Esophagus squamous epithelium (tissue), 5 donors: ENCODE measurements around the gene EPHX1. TPM values are rescaled to one million over a fixed set of nuclear protein-coding genes. Genes with fewer than 3 reads are reported as not detected.
"Not testable (repeated sequence)": the region's sequence is repeated elsewhere in the genome, so short reads cannot be mapped to it uniquely, and the experiment has no call there.

Experiments used
- DNase-seq: peaks from one replicate; lab custom pipeline; 2025; lab: John Stamatoyannopoulos, UW
- H3K27ac ChIP-seq, 4 donors: fragments of 200-600 bp; sonication (generic); one replicate each; pipeline ENCODE4 v1.5.1; 2016 to 2019; ENCODE audit warnings: mild to moderate bottlenecking in 1 of 4
- H3K27me3 ChIP-seq, 4 donors: fragments of 200-600 bp; sonication (generic); 1 replicate in 3 of 4; 2 replicates in 1 of 4; pipeline versions ENCODE4 v1.5.1 to v1.6.0; 2017 to 2021; ENCODE audit warnings: antibody characterized with exemption in 1 of 4
- H3K36me3 ChIP-seq, 3 donors: fragments of 200-600 bp; sonication (generic); one replicate each; pipeline ENCODE4 v1.5.1; 2016 to 2019
- H3K4me1 ChIP-seq, 3 donors: fragments of 200-600 bp; sonication (generic); one replicate each; pipeline ENCODE4 v1.5.1; 2017 to 2019
- H3K4me3 ChIP-seq, 4 donors: fragments of 200-600 bp; sonication (generic); 1 replicate in 3 of 4; 2 replicates in 1 of 4; pipeline ENCODE4 v1.5.1; 2016 to 2019; ENCODE audit warnings: mild to moderate bottlenecking in 2 of 4, moderate library complexity in 1 of 4
- H3K9me3 ChIP-seq, 3 donors: fragments of 200-600 bp; sonication (generic); one replicate each; pipeline ENCODE4 v1.5.1; 2016 to 2019
- POLR2A ChIP-seq, 4 donors: fragments of 450-650 bp; IDR thresholded peaks; one replicate each; pipeline ENCODE4 v1.6.1; 2017; ENCODE audit warnings: antibody characterized with exemption in 4 of 4, mild to moderate bottlenecking in 4 of 4, moderate library complexity in 3 of 4
- WGBS, 2 donors: methylation state at CpG; one replicate each; pipeline ENCODE4 v1.1.5; 2018; 5-methylcytosine and 5-hydroxymethylcytosine counted together
- intact Hi-C: fragments of 100-400 bp; cut with DNase I; formaldehyde crosslinking; loops from one replicate; pipeline ENCODE4 v1.15.0; 2022
- total RNA-seq, 4 donors: library from RNA; depleted of rRNA; stranded (reverse); fragments of >200 nt; gene quantifications; one replicate each; pipeline ENCODE4 v1.1.0, GENCODE V29; 2016
- TF ChIP-seq, protein P1 (sequence below), 6 experiments: fragments of 450-650 bp in 4 of 6; fragments of 200-600 bp in 2 of 6; sonication (generic) in 2 of 6; IDR thresholded peaks; one replicate each; pipeline ENCODE4 v1.5.1; 2016 to 2019; ENCODE audit warnings: antibody characterized with exemption in 6 of 6, mild to moderate bottlenecking in 4 of 6, moderate library complexity in 4 of 6
- donor health status: DM: yes; HTN: yes; CAD: no.

EPHX1 gene
- total RNA-seq, 4 donors from 2014 or later = 78.7 to 237 (median 151) TPM

DNA sequence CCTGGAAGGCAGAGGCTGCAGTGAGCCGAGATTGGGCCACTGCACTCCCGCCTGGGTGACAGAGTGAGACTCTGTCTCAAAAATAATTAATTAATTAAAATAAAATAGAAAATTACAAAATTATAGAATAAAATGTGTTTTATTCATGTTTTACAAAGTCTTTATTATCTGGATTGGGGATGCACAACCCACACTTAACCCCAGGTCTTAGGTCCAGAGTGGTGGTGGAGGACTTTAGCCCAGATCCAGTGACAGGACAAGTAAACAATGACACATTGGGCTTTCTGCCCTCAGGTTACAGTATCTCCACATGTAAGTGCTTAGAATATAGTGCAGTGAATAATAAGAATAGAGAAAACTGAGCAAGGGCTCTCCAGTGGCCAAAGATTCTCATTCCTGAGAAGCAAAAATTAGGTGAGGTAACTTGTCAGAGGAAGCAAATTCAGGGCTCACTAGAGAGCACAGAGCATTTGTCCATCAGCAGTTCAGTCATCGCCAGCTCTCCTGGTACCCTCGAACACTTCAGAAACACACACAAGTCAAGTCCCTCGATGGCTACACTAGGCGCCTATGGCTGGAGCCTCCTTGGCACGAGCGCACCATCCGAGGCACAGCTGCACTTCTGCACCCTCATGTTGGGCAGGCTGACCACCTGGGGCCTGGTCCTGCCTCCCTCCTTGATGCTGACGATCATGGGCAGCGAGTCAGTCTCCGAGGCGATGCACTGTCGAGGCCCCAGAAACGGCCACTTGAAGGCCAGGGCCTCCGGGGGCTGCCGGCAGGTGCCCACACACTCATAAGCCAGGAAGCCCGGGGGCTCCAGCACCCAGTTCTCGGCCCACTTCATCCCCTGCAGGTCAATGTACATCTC lies 76.5 kb downstream of the EPHX1 start:
- Histone ChIP-seq H3K36me3 (no peaks in the 10 kb centered on the region), H3K9me3 (no peaks in the 10 kb centered on the region), H3K4me1 (peaks cover 2 to 26% (median 6%) of the 10 kb centered on the region in 3 donors), H3K27me3 (peaks cover 0 to 11% (median 0%) of the 10 kb centered on the region in 4 donors), H3K27ac (no peak overlapping the region), H3K4me3 (no peak overlapping the region)
- TF ChIP-seq POLR2A (IDR thresholded peaks at IDR 0.05) = no peak
- DNase-seq = no peak
- intact Hi-C loops = no loop called here
- 89 to 95% methylated on average over 9 of the region's 19 CpGs for WGBS, 2 donors

DNA sequence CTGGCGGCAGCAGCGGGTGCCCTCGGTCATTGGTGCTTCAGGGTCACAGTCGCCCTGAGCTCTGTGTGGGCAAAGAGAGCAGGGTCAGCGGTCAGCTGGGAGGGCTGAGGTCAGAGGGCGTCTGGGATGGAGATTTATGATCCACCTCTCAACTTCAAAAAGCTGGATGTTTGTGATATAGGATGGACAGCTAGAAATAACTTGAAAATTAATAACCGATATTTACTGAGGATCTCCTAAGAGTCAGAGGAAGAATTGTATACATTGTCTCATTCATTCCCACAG lies 77.0 kb downstream of the EPHX1 start:
- Histone ChIP-seq H3K27ac (no peak overlapping the region), H3K4me1 (peaks cover 0 to 20% (median 4%) of the 10 kb centered on the region in 3 donors), H3K4me3 (no peak overlapping the region), H3K9me3 (no peaks in the 10 kb centered on the region), H3K27me3 (peaks cover 0 to 11% (median 0%) of the 10 kb centered on the region in 4 donors), H3K36me3 (no peaks in the 10 kb centered on the region)
- whole genome bisulfite sequencing, 2 donors = 71 to 96% methylated on average over 1 to 5 of the region's 7 CpGs
- TF ChIP-seq POLR2A (IDR thresholded peaks at IDR 0.05) = no peak
- TF ChIP-seq, protein P1, sequence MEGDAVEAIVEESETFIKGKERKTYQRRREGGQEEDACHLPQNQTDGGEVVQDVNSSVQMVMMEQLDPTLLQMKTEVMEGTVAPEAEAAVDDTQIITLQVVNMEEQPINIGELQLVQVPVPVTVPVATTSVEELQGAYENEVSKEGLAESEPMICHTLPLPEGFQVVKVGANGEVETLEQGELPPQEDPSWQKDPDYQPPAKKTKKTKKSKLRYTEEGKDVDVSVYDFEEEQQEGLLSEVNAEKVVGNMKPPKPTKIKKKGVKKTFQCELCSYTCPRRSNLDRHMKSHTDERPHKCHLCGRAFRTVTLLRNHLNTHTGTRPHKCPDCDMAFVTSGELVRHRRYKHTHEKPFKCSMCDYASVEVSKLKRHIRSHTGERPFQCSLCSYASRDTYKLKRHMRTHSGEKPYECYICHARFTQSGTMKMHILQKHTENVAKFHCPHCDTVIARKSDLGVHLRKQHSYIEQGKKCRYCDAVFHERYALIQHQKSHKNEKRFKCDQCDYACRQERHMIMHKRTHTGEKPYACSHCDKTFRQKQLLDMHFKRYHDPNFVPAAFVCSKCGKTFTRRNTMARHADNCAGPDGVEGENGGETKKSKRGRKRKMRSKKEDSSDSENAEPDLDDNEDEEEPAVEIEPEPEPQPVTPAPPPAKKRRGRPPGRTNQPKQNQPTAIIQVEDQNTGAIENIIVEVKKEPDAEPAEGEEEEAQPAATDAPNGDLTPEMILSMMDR (IDR thresholded peaks at IDR 0.05) = no peak
- intact Hi-C loops = no loop called here
- DNase-seq = no peak

DNA sequence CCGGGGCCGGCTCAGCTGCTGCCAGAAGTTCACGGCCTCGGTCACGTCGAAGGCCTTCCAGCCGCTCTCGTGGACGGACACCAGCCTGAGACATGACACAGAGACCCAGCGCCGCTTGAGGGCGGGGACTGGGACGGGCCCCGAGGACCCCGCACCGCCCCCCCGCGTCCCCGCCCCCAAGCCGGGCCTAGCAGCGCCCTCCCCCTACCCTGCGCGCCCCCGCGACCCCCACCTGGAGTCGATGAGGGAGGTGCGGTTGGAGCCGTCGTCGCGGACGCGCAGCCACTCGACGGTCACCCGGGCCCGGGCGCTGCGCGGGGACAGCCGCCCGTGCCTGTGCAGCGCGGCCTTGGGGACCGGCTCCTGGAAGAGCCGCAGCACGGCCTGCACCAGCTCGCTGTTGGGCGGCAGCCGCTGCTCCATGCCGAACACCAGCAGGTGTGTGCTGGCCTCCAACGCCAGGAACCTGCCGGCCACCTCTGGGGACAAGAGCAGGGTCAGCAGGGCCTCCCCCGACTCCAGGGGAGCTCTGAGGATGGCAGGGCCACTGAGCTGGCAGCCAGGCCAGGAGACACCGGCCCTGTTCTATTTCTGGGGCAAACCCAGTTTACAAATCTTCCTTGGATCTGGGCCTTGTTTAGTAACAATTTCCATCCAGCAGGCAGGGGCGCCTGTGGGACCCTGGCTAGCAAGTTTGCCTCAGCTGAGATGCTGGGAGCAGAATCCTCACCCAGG lies 77.8 kb downstream of the EPHX1 start:
- no CpG with 5 or more reads among the region's 56 CpGs for WGBS, 2 donors
- H3K27me3 ChIP-seq = peaks cover 0 to 11% (median 0%) of the 10 kb centered on the region in 4 donors
- H3K27ac ChIP-seq, H3K9me3 ChIP-seq, intact Hi-C loops, H3K36me3 ChIP-seq, DNase-seq, H3K4me3 ChIP-seq: not testable (repeated sequence)
- H3K4me1 ChIP-seq = peaks cover 0 to 19% (median 4%) of the 10 kb centered on the region in 3 donors

DNA sequence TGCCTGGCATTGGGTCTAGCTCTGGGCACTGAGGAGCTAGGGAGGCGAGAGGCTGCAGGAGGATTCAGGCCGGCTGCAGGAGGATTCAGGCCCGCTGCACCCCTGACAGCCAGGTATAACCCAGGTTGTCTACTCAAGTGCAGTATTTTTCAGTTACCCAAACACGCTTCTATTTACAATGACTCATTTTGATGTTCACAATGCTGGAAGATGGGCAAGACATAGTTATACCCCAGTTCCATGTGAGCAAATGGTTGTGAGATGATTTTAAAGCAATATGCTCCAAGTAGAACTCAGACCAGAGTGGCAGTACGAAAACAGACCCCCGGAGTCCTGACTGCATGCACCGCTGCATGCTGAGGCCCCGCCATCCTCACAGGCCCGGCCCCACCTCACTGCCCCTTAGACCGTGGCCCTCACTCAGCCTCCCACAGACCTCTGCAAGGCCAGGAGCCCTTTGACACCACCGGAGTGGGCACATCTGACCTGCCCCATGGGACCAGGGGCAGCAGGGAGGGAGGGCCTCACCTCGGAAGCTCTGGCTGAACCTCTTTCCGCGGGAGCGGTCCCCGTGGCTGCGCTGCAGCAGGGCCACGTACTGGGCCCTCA lies 78.5 kb downstream of the EPHX1 start:
- no peak for TF ChIP-seq POLR2A (IDR thresholded peaks at IDR 0.05)
- TF ChIP-seq, protein P1 (IDR thresholded peaks at IDR 0.05) = no peak
- peaks cover 0 to 12% (median under 1%) of the 10 kb centered on the region in 3 donors for H3K4me1 ChIP-seq
- no peaks in the 10 kb centered on the region for H3K9me3 ChIP-seq
- H3K4me3 ChIP-seq = no peak overlapping the region
- intact Hi-C loops = no loop called here
- WGBS, 2 donors = 77 to 86% methylated on average over 4 to 8 of the region's 18 CpGs
- H3K36me3 ChIP-seq = no peaks in the 10 kb centered on the region
- DNase-seq = no peak
- H3K27ac ChIP-seq = no peak overlapping the region
- H3K27me3 ChIP-seq = peaks cover 0 to 11% (median 0%) of the 10 kb centered on the region in 4 donors

DNA sequence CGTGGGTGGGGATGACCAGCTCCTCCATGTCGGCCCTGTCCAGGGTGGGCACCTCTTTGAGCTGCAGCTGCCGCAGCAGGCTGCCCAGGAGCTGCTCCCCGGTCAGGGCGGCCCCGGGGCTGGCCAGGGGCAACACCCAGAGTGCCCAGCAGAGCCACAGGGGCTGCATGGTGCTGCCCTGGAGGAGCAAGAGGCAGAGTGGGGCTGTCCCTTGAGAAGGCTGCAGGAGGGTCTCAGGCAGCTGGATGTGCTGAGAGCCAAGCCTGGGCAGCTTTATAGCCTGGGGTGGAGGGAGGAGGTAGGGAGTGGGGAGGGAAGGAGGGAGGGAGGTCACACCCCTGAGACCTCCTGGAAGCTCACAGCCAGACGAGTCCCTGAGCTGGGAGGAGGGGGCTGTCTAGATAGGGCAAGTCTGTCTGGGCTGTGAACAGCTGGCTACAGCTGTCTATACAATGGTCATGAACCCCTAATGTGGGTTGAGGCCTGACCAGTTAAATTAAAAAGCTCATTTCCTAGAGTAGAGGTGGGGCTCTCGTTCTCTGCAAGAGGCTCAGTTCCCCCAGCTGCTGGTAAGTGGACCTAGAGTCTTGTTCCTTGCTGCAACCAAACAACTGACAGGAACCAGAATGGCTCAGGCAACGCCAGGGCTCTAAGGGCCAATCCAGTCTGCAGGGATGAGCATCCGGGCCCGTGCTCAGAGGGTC lies 79.1 kb downstream of the EPHX1 start, which contains the start of gene LEFTY1:
Gene LEFTY1, minus strand, starts transcription at position 249 of the 704 bp plus-strand sequence. Its CDS starts 80 bp downstream, at position 169.
- Histone ChIP-seq H3K27ac (no peak within 1 kb of the TSS), H3K4me3 (no peak within 1 kb of the TSS), H3K36me3 (no peaks in the 10 kb centered on the region), H3K4me1 (peaks cover 0 to 6% (median 0%) of the 10 kb centered on the region in 3 donors), H3K9me3 (no peaks in the 10 kb centered on the region), H3K27me3 (peaks cover 0 to 11% (median 0%) of the 10 kb centered on the region in 4 donors)
- no peak for DNase-seq
- no peak for TF ChIP-seq POLR2A (IDR thresholded peaks at IDR 0.05)
- TF ChIP-seq, protein P1 (IDR thresholded peaks at IDR 0.05) = no peak
- WGBS, 2 donors = 60 to 68% methylated on average over 2 to 4 of the region's 11 CpGs
- intact Hi-C loops = no loop called here
